ENCODE results near the gene TLR9.

The TLR9 gene

GRCh38 chr3:52205727-52206372, 19.6 kb downstream of the TLR9 start:
- no peak overlapping the region for H3K4me3 ChIP-seq (ENCODE audit: low read depth, low read length)
- DNase-seq (ENCODE audit: low read depth), result no peak
- TF ChIP-seq CTCF (IDR thresholded peaks at IDR 0.05; ENCODE audit: low read depth, low read length, missing control alignments), result no peak

GRCh38 chr3:52204337-52205073, 20.9 kb downstream of the TLR9 start:
- no peak overlapping the region for H3K4me3 ChIP-seq (ENCODE audit: low read depth, low read length)
- no peak for TF ChIP-seq CTCF (IDR thresholded peaks at IDR 0.05; ENCODE audit: low read depth, low read length, missing control alignments)
- DNase-seq (ENCODE audit: low read depth), result no peak

- no peak for DNase-seq (ENCODE audit: low read depth)
- TF ChIP-seq CTCF (IDR thresholded peaks at IDR 0.05; ENCODE audit: low read depth, low read length, missing control alignments), result no peak
- no peak overlapping the region for H3K4me3 ChIP-seq (ENCODE audit: low read depth, low read length)
Observed at GRCh38 chr3:52203701-52204100, 21.7 kb downstream of the TLR9 start.

- DNase-seq (ENCODE audit: low read depth), result peak; percentile 26
- no peak for TF ChIP-seq CTCF (IDR thresholded peaks at IDR 0.05; ENCODE audit: low read depth, low read length, missing control alignments)
- no peak overlapping the region; the same call in 1 of the 2 replicates for H3K4me3 ChIP-seq (ENCODE audit: low read depth, low read length)
Observed at GRCh38 chr3:52202384-52203077, 22.9 kb downstream of the TLR9 start.

- TF ChIP-seq CTCF (IDR thresholded peaks at IDR 0.05; ENCODE audit: low read depth, low read length, missing control alignments), result no peak
- no peak overlapping the region for H3K4me3 ChIP-seq (ENCODE audit: low read depth, low read length)
- DNase-seq (ENCODE audit: low read depth), result no peak
Observed at GRCh38 chr3:52200981-52201679, 24.3 kb downstream of the TLR9 start.

- no peak for TF ChIP-seq CTCF (IDR thresholded peaks at IDR 0.05; ENCODE audit: low read depth, low read length, missing control alignments)
- H3K4me3 ChIP-seq (ENCODE audit: low read depth, low read length), result peak overlapping the region; percentile 80
- DNase-seq (ENCODE audit: low read depth), result no peak
Observed at GRCh38 chr3:52198643-52199608, 26.5 kb downstream of the TLR9 start.

Data from GM12864 (cell line).